A673 (cell line): ENCODE results near the gene NTNG2. TPM values are rescaled to one million over a fixed set of nuclear protein-coding genes. Genes with fewer than 3 reads are reported as not detected.
"Not testable (repeated sequence)": the region's sequence is repeated elsewhere in the genome, so short reads cannot be mapped to it uniquely, and the experiment has no call there.

Experiments
- BruUV-seq: library from RNA; stranded (reverse); fragments of 400-500 nt; replicated peaks from 2 replicates; lab custom pipeline; 2021; lab: Mats Ljungman, UMichigan
- CTCF ChIA-PET: fragments of 300-600 bp; sonication (Branson Sonifier 250); formaldehyde crosslinking; loops from one replicate; lab custom pipeline; 2022; ENCODE audit warnings: antibody characterized with exemption; lab: Charles Lee
- POLR2A ChIA-PET: fragments of 300-600 bp; sonication (Branson Sonifier 250); formaldehyde crosslinking; loops from one replicate; lab custom pipeline; 2022; ENCODE audit warnings: antibody characterized with exemption; ENCODE audit not compliant: low non-redundant PET; lab: Charles Lee
- DNase-seq: peaks from one replicate; pipeline ENCODE4 v3.0.0-alpha.2; 2015; ENCODE audit warnings: low spot score
- H3K27ac ChIP-seq: fragments of 200-600 bp; sonication (generic); 2 replicates; pipeline ENCODE4 v1.5.1; 2016; ENCODE audit warnings: mixed run types, low read depth, mild to moderate bottlenecking, mixed read lengths, antibody characterized with exemption, low read length; ENCODE audit not compliant: poor library complexity, severe bottlenecking
- H3K27me3 ChIP-seq: fragments of 200-600 bp; sonication (generic); replicated peaks from 2 replicates; pipeline ENCODE4 v1.6.1; 2017; ENCODE audit warnings: mixed run types, low read depth, mild to moderate bottlenecking, mixed read lengths, antibody characterized with exemption, low read length; ENCODE audit not compliant: insufficient read depth, poor library complexity
- H3K36me3 ChIP-seq: fragments of 200-600 bp; sonication (generic); 2 replicates; pipeline ENCODE4 v1.6.1; 2016; ENCODE audit warnings: mixed run types, mild to moderate bottlenecking, mixed read lengths, antibody characterized with exemption, low read length; ENCODE audit not compliant: insufficient read depth, poor library complexity, severe bottlenecking
- H3K4me1 ChIP-seq: fragments of 200-600 bp; sonication (generic); 2 replicates; pipeline ENCODE4 v1.6.1; 2017; ENCODE audit warnings: mixed run types, mild to moderate bottlenecking, mixed read lengths, antibody characterized with exemption, low read length; ENCODE audit not compliant: insufficient read depth, poor library complexity, severe bottlenecking
- H3K4me3 ChIP-seq: fragments of 200-600 bp; sonication (generic); 2 replicates; pipeline ENCODE4 v1.5.1; 2016; ENCODE audit warnings: low read depth, mixed run types, mild to moderate bottlenecking, mixed read lengths, low read length; ENCODE audit not compliant: poor library complexity, severe bottlenecking
- H3K9me3 ChIP-seq: fragments of 200-600 bp; sonication (generic); 2 replicates; pipeline ENCODE4 v1.6.1; 2016; ENCODE audit warnings: mixed run types, low read depth, mild to moderate bottlenecking, mixed read lengths, antibody characterized with exemption, low read length; ENCODE audit not compliant: poor library complexity, severe bottlenecking
- EZH2 ChIP-seq: fragments of 200-600 bp; sonication (generic); IDR thresholded peaks from 2 replicates; pipeline ENCODE4 v1.6.1; 2017; ENCODE audit warnings: borderline replicate concordance, low read depth, mild to moderate bottlenecking, mixed read lengths, antibody characterized with exemption, low read length; ENCODE audit not compliant: poor library complexity, severe bottlenecking
- intact Hi-C: fragments of 100-400 bp; cut with micrococcal nuclease; formaldehyde crosslinking; loops from one replicate; pipeline ENCODE4 v1.10.0; 2022; ENCODE audit not compliant: unreplicated experiment
- total RNA-seq: library from RNA; stranded (reverse); gene quantifications from 2 replicates; pipeline ENCODE4 v1.2.3, GENCODE V29; 2021
- TF ChIP-seq, protein P1 (sequence below): fragments of 300-800, 200-600 bp; sonication (generic); conservative IDR thresholded peaks from 2 replicates; pipeline ENCODE4 v1.5.1; 2017; ENCODE audit warnings: low read depth, mild to moderate bottlenecking, antibody characterized with exemption, low read length, moderate library complexity, mixed read lengths

NTNG2 gene
- total RNA-seq, 1 experiment from 2014 or later = 1.5 TPM

- H3K4me1 ChIP-seq = no peaks in the 10 kb centered on the region
- POLR2A ChIA-PET = no interaction called here
- BruUV-seq = no TSS peak
- CTCF ChIA-PET = interaction anchor here (1.0 kb wide), 1 partner anchor 9 kb away, joined by 4 read pairs; no protein-coding TSS in a partner anchor
- H3K4me3 ChIP-seq = no peak overlapping the region
- intact Hi-C loops = loop anchor here (2.0 kb wide), 1 partner anchor 506 kb away; no protein-coding TSS in a partner anchor
- peaks cover 57% of the 10 kb centered on the region for H3K36me3 ChIP-seq
- H3K9me3 ChIP-seq = no peaks in the 10 kb centered on the region
- peak; percentile 78 for DNase-seq
- H3K27ac ChIP-seq = no peak overlapping the region
- TF ChIP-seq, protein P1, sequence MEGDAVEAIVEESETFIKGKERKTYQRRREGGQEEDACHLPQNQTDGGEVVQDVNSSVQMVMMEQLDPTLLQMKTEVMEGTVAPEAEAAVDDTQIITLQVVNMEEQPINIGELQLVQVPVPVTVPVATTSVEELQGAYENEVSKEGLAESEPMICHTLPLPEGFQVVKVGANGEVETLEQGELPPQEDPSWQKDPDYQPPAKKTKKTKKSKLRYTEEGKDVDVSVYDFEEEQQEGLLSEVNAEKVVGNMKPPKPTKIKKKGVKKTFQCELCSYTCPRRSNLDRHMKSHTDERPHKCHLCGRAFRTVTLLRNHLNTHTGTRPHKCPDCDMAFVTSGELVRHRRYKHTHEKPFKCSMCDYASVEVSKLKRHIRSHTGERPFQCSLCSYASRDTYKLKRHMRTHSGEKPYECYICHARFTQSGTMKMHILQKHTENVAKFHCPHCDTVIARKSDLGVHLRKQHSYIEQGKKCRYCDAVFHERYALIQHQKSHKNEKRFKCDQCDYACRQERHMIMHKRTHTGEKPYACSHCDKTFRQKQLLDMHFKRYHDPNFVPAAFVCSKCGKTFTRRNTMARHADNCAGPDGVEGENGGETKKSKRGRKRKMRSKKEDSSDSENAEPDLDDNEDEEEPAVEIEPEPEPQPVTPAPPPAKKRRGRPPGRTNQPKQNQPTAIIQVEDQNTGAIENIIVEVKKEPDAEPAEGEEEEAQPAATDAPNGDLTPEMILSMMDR = peak; percentile 94
- no peak for TF ChIP-seq EZH2
- H3K27me3 ChIP-seq = no peaks in the 10 kb centered on the region
These were observed 107.0 kb downstream of the NTNG2 start for GRCh38 chr9:132268725-132269352.

DNA sequence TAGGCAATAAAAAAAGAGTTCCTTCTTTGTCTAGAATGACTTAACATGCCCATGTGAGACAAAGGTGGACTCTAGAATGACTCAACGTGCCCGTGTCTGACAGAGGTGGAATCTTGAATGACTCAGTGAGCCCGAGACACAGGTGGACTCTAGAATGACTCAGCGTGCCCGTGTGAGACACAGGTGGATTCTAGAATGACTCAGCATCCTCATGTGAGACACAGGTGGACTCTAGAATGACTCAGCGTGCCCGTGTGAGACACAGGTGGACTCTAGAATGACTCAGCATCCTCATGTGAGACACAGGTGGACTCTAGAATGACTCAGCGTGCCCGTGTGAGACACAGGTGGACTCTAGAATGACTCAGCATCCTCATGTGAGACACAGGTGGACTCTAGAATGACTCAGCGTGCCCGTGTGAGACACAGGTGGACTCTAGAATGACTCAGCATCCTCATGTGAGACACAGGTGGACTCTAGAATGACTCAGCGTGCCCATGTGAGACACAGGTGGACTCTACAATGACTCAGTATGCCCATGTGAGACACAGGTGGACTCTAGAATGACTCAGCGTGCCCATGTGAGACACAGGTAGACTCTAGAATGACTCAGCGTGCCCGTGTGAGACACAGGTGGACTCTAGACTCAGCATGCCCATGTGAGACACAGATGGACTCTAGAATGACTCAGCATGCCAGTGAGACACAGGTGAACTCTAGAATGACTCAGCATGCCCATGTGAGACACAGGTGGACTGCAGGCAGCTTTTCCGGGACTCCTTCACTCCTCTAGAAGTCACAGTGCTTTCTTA lies 108.1 kb downstream of the NTNG2 start:
- CTCF ChIA-PET, H3K4me3 ChIP-seq, H3K27ac ChIP-seq, H3K9me3 ChIP-seq, H3K27me3 ChIP-seq, DNase-seq, H3K4me1 ChIP-seq, POLR2A ChIA-PET, BruUV-seq: not testable (repeated sequence)
- H3K36me3 ChIP-seq = peaks cover 57% of the 10 kb centered on the region
- intact Hi-C loops = loop anchor here (2.0 kb wide), 1 partner anchor 507 kb away; no protein-coding TSS in a partner anchor

- Histone ChIP-seq H3K27ac (no peak overlapping the region), H3K36me3 (peaks cover 75% of the 10 kb centered on the region), H3K27me3 (no peaks in the 10 kb centered on the region), H3K9me3 (no peaks in the 10 kb centered on the region), H3K4me1 (no peaks in the 10 kb centered on the region), H3K4me3 (no peak overlapping the region)
- ChIA-PET CTCF (interaction anchor here (0.6 to 1.4 kb wide), 2 partner anchors 15 to 173 kb away, joined by 3 read pairs; no protein-coding TSS in a partner anchor), POLR2A (no interaction called here)
- no TSS peak for BruUV-seq
- TF ChIP-seq, protein P1 = no peak
- TF ChIP-seq EZH2 = no peak
- no peak for DNase-seq
- intact Hi-C loops = no loop called here
These were observed 113.0 kb downstream of the NTNG2 start for GRCh38 chr9:132274861-132275260.
